GM12878 (cell line): ENCODE results near the gene WDR13. TPM values are rescaled to one million over a fixed set of nuclear protein-coding genes. Genes with fewer than 3 reads are reported as not detected.

Experiments used
- ATAC-seq: fragments of 200-7000 bp; cut with Tn5 transposase; 3 replicates; pipeline ENCODE4 v1.9.1; 2020; ENCODE audit warnings: mild to moderate bottlenecking, moderate library complexity
- BruUV-seq: library from RNA; stranded (reverse); fragments of 400-500 nt; replicated peaks from 2 replicates; lab custom pipeline; 2021; lab: Mats Ljungman, UMichigan
- CTCF ChIA-PET: fragments of 300-600 bp; sonication (Branson Sonifier 250); formaldehyde crosslinking; extraction: SDS; loops from one replicate; lab custom pipeline; 2021; ENCODE audit warnings: inconsistent platforms; lab: Yijun Ruan, JAX
- POLR2A ChIA-PET: fragments of 350-600 bp; formaldehyde crosslinking; extraction: SDS; loops from one replicate; lab custom pipeline; 2021; ENCODE audit warnings: inconsistent platforms; lab: Charles Lee
- RAD21 ChIA-PET: fragments of 300-600 bp; sonication (Branson Sonifier 250); formaldehyde crosslinking; loops from one replicate; lab custom pipeline; 2023; ENCODE audit warnings: antibody characterized with exemption; ENCODE audit not compliant: unreplicated experiment; lab: Charles Lee
- SMC1A ChIA-PET: fragments of 300-600 bp; sonication (Branson Sonifier 250); formaldehyde crosslinking; loops from one replicate; lab custom pipeline; 2023; ENCODE audit not compliant: unreplicated experiment, uncharacterized antibody; lab: Charles Lee
- DNase-seq: peaks from one replicate; pipeline ENCODE4 v3.0.0-alpha.2; 2011; ENCODE audit warnings: low read depth, low spot score
- FAIRE-seq: peaks from 3 replicates; lab custom pipeline; 2011; peaks lifted over from hg19 to GRCh38; lab: Jason Lieb, UNC
- H2AFZ ChIP-seq: 2 replicates; pipeline ENCODE4 v1.6.0; 2011; ENCODE audit warnings: low read depth, low read length, control low read depth; ENCODE audit not compliant: control insufficient read depth
- H3K27ac ChIP-seq: 2 replicates; pipeline ENCODE4 v1.5.1; 2011; ENCODE audit warnings: control low read depth; ENCODE audit not compliant: control insufficient read depth, insufficient read depth
- H3K27me3 ChIP-seq, 2 experiments: replicated peaks in 1 of 2; 2 replicates each; pipeline versions ENCODE4 v1.6.0 to v1.6.1; 2011; ENCODE audit warnings: low read length in 1 of 2; ENCODE audit not compliant: control insufficient read depth in 2 of 2, insufficient read depth in 2 of 2
- H3K36me3 ChIP-seq, 2 experiments: 2 replicates each; pipeline ENCODE4 v1.5.1; 2011; ENCODE audit warnings: low read length in 1 of 2; ENCODE audit not compliant: control insufficient read depth in 2 of 2, insufficient read depth in 2 of 2
- H3K4me1 ChIP-seq: 2 replicates; pipeline ENCODE4 v1.6.1; 2011; ENCODE audit warnings: mild to moderate bottlenecking, low read length, moderate library complexity, mixed read lengths; ENCODE audit not compliant: control insufficient read depth, insufficient read depth
- H3K4me2 ChIP-seq: 2 replicates; pipeline ENCODE4 v1.6.0; 2011; ENCODE audit warnings: control low read depth; ENCODE audit not compliant: control insufficient read depth, insufficient read depth
- H3K4me3 ChIP-seq: fragments of 200-600 bp; sonication (generic); 2 replicates; pipeline ENCODE4 v1.5.1; 2016
- H3K79me2 ChIP-seq: 2 replicates; pipeline ENCODE4 v1.6.0; 2011; ENCODE audit warnings: low read length; ENCODE audit not compliant: control insufficient read depth, insufficient read depth
- H3K9ac ChIP-seq: 2 replicates; pipeline ENCODE4 v1.8.0; 2011; ENCODE audit warnings: low read length, control low read depth, mixed read lengths; ENCODE audit not compliant: control insufficient read depth, insufficient read depth
- H3K9me3 ChIP-seq: replicated peaks from 3 replicates; pipeline ENCODE4 v1.5.1; 2011; ENCODE audit warnings: mild to moderate bottlenecking, low read length; ENCODE audit not compliant: control insufficient read depth, insufficient read depth
- H4K20me1 ChIP-seq: 2 replicates; pipeline ENCODE4 v1.6.0; 2011; ENCODE audit not compliant: control insufficient read depth, insufficient read depth
- ATF3 ChIP-seq: IDR thresholded peaks from 2 replicates; pipeline ENCODE4 v1.6.1; 2011; ENCODE audit warnings: low read depth, mild to moderate bottlenecking, low read length, moderate library complexity, borderline replicate concordance; ENCODE audit errors: extremely low read depth
- BCLAF1 ChIP-seq: fragments of 450-650 bp; IDR thresholded peaks from 2 replicates; pipeline ENCODE4 v1.6.1; 2017; ENCODE audit warnings: antibody characterized with exemption, mild to moderate bottlenecking, moderate library complexity
- CEBPB ChIP-seq, 2 experiments: fragments of 150-350 bp in 1 of 2; IDR thresholded peaks; 2 replicates each; pipeline ENCODE4 v1.6.1; 2012 to 2014; ENCODE audit warnings: low read depth in 2 of 2, low read length in 2 of 2, borderline replicate concordance in 1 of 2, inconsistent platforms in 1 of 2
- CHD1 ChIP-seq: IDR thresholded peaks from 2 replicates; pipeline ENCODE4 v1.6.1; 2012; ENCODE audit warnings: low read depth, low read length, improper control_type of control experiment
- E4F1 ChIP-seq: fragments of 450-650 bp; IDR thresholded peaks from 2 replicates; pipeline ENCODE4 v1.6.1; 2018; ENCODE audit warnings: borderline replicate concordance, mild to moderate bottlenecking; ENCODE audit not compliant: partially characterized antibody
- EED ChIP-seq: sonication (generic); IDR thresholded peaks from 2 replicates; pipeline ENCODE4 v1.6.1; 2016; ENCODE audit warnings: antibody characterized with exemption, low read depth
- IRF3 ChIP-seq: fragments of 450-650 bp; IDR thresholded peaks from 2 replicates; pipeline ENCODE4 v1.6.1; 2014; ENCODE audit warnings: mild to moderate bottlenecking
- MLLT1 ChIP-seq: fragments of 450-650 bp; IDR thresholded peaks from 2 replicates; pipeline ENCODE4 v1.6.1; 2016; ENCODE audit warnings: mild to moderate bottlenecking
- SIX5 ChIP-seq: IDR thresholded peaks from 2 replicates; pipeline ENCODE4 v1.6.1; 2011; ENCODE audit warnings: mild to moderate bottlenecking, low read depth, low read length, moderate library complexity; ENCODE audit not compliant: severe bottlenecking
- WGBS: methylation state at CpG from one replicate; pipeline ENCODE4 v1.1.6; 2016; ENCODE audit warnings: low lambda C conversion rate; ENCODE audit not compliant: insufficient replicate concordance, insufficient coverage; ENCODE audit errors: missing lambda C conversion rate; 5-methylcytosine and 5-hydroxymethylcytosine counted together
- in situ Hi-C: fragments of 300-500 bp; cut with MboI; formaldehyde crosslinking; loops from 9 replicates; pipeline ENCODE4 v1.14.3; 2018; ENCODE audit warnings: mixed read lengths
- intact Hi-C: fragments of 100-400 bp; cut with micrococcal nuclease; formaldehyde crosslinking; loops from one replicate; pipeline ENCODE4 v1.14.2; 2022; ENCODE audit not compliant: unreplicated experiment
- polyA plus RNA-seq, 11 experiments: library from polyadenylated mRNA; depleted of rRNA in 4 of 11; unstranded in 6 of 11; stranded (reverse) in 5 of 11; fragments of >200 nt; fragmentation: Nextera tagmentation in 4 of 11; fragmentation: Illumina TruSeq in 1 of 11; extraction: Ambion mirVana in 4 of 11; extraction: Trizol in 1 of 11; gene quantifications; 1 replicate in 1 of 11; 2 replicates in 10 of 11; pipeline versions ENCODE4 v1.2.1 to v1.2.3, GENCODE V29; 2011 to 2016; ENCODE audit warnings: inconsistent platforms in 2 of 11, missing spikeins in 2 of 11, low read depth in 1 of 11
- total RNA-seq, 4 experiments: library from RNA; depleted of rRNA in 3 of 4; stranded (reverse); fragments of >200 nt in 3 of 4; fragmentation: Illumina TruSeq in 1 of 4; extraction: Trizol in 1 of 4; gene quantifications; 2 replicates each; pipeline versions ENCODE4 v1.2.1 to v1.2.3, GENCODE V29; 2013 to 2021

The WDR13 gene
- total and polyA plus RNA-seq, 10 of the 15 experiments (the other 5 are each of a cell fraction or from before 2014, with no cell fraction given): 6.9 to 62.7 (median 28.9) TPM

- no peak for TF ChIP-seq BCLAF1
Measured at GRCh38 chrX:48611703-48612102, 14.4 kb downstream of the WDR13 start (continued).

GRCh38 chrX:48613502-48614160 lies 16.3 kb downstream of the WDR13 start:
- Histone ChIP-seq H3K9me3 (no peaks in the 10 kb centered on the region), H3K9ac (no peak overlapping the region), H3K4me1 (no peaks in the 10 kb centered on the region), H3K79me2 (no peaks in the 10 kb centered on the region), H3K27ac (no peak overlapping the region), H4K20me1 (no peaks in the 10 kb centered on the region), H3K4me2 (no peak overlapping the region), H2AFZ (no peak overlapping the region), H3K4me3 (no peak overlapping the region), H3K27me3 (no peaks in the 10 kb centered on the region), H3K36me3 (no peaks in the 10 kb centered on the region)
- ChIA-PET SMC1A (no interaction called here), CTCF (no interaction called here), POLR2A (no interaction called here), RAD21 (no interaction called here)
- DNase-seq (no peak), FAIRE-seq (no peak), ATAC-seq (no peak)
- 48% methylated on average over 5 of the region's 6 CpGs for WGBS
- in situ Hi-C loops: no loop called here
- intact Hi-C loops: no loop called here
- BruUV-seq: no TSS peak
- TF ChIP-seq ATF3 (no peak), CHD1 (no peak), EED (no peak), CEBPB (IDR thresholded peaks at IDR 0.05; ENCODE audit: borderline replicate concordance in 1 of 2, low read depth in 2 of 2, low read length in 2 of 2) (no peak), E4F1 (no peak), IRF3 (no peak), MLLT1 (no peak), SIX5 (no peak)
